NCI-H510A treated with DMSO at 0.1 percent for 48 hours (cell line): ENCODE results near the gene APOC1.
A peak's percentile ranks its signal among the peaks of the same experiment; 100 is the strongest.
"Not testable (repeated sequence)": the region's sequence is repeated elsewhere in the genome, so short reads cannot be mapped to it uniquely, and the experiment has no call there.

Experiments
- DNase-seq: peaks from one replicate; lab custom pipeline; 2025; lab: John Stamatoyannopoulos, UW

APOC1 gene

DNA sequence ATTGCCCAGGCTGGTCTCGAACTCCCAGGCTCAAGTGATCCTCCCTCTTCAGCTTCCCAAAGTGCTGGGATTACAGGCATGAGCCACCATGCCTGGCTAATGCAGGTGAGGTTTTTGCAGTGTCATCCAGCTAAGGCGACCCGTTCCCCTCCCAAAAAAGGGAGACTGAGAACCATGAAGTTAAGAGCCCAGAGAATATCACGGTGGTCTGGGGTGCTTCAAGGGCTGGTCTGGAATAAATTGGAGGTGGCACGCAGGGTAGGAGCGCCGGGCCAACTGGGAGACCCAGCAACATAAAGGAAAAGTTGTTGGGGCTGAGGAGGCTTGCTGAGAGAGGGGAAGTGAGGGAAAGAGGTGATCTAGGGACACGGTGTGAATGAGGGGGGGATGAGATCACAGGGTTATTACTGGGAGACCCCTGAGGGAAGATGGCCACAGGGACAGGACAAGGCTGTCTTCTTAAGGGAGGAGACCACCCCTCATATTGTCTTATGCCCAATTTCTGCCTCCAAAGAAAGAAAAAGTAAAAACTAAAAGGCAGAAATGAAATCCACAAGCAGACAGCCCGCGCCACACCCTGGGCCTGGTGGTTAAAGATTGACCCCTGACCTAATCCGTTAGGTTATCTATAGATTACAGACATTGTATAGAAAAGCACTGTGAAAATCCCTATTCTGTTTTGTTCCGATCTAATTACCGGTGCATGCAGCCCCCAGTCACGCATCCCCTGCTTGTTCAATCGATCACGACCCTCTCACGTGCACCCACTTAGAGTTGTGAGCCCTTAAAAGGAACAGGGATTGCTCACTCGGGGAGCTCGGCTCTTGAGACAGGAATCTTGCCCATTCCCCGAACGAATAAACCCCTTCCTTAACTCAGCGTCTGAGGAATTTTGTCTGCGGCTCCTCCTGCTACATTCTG lies 636 bp upstream of the APOC1 start:
- not testable (repeated sequence) for DNase-seq

DNA sequence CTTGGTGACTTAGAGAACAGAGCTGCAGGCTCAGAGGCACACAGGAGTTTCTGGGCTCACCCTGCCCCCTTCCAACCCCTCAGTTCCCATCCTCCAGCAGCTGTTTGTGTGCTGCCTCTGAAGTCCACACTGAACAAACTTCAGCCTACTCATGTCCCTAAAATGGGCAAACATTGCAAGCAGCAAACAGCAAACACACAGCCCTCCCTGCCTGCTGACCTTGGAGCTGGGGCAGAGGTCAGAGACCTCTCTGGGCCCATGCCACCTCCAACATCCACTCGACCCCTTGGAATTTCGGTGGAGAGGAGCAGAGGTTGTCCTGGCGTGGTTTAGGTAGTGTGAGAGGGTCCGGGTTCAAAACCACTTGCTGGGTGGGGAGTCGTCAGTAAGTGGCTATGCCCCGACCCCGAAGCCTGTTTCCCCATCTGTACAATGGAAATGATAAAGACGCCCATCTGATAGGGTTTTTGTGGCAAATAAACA lies 9.9 kb downstream of the APOC1 start:
- no peak for DNase-seq

DNA sequence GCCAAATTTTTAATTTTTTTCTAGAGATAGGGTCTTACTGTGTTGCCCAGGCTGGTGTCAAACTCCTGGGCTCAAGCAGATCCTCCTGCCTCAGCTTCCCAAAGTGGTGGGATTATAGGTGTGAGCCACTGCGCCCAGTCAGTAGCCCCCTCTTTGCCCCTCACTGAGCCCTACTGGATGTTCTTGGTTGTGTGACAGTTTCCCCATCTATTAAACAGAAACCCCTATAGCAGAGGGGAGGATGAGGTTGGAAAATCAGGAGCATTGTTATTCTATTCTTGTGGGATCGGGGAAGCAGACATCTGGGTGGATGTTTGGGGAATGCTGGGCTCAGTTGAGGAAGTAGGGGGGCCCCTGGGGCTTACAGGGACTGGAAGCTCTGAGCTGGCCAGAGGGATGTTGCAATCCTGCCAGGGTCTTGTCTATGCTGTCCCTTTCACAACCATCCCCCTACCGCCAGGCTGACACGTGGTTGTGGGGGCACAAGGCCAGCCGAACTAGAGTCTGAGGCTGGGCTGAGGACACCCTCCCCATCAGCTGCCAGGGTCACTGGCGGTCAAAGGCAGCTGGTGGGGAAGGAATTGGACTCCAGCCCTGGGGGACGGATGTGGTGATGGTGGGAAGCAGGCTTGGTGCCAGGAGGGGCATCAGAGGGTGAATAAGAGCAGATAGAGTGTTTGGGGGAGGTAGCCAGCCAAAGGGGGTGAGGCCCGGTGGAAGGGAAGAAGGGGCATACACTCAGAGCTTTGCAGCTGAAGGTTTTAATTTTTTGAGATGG lies 10.9 kb downstream of the APOC1 start:
- no peak for DNase-seq

DNA sequence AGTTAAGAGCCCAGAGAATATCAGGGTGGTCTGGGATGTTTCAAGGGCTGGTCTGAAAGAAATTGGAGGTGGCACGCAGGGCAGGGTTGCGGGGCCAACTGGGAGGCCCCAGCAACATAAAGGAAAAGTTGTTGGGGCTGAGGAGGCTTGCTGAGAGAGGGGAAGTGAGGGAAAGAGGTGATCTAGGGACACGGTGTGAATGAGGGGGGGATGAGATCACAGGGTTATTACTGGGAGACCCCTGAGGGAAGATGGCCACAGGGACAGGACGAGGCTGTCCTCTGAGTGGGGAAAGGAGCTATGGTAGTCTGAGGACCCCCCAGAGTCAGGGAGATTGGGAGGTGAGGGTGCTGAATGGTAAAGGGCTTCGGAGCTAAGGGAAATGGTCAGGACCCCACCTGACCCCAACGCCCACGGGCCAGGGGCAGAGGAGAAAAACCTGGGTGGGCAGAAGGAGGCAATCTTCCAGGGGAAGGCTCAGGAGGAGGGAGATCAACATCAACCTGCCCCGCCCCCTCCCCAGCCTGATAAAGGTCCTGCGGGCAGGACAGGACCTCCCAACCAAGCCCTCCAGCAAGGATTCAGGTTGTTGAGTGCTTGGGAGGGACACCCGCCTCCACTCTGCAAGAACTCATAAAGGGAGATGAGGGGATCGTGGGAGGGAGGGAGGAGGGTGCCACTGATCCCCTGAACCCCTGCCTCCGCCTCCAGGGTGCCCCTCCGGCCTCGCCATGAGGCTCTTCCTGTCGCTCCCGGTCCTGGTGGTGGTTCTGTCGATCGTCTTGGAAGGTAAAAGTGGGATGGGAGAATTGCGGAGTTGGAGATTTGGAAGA lies 12.1 kb downstream of the APOC1 start:
- not testable (repeated sequence) for DNase-seq

DNA sequence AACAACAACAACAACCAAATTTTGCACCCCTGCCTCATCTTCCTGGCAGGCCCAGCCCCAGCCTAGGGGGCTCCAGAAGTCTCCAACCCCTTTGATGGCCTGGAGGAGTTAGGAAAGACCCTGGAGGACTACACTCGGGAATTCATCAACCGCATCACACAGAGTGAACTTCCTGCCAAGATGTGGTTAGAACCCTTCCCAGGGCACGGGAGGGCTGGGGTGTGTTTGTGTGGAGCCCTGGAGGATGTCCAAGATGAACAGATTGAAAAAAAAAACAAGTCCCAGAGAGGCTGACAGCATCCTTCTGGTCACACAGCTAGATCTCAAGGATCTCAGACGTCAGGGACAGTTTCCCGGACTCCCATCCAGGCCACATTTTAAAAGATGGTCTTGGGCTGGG lies 13.3 kb downstream of the APOC1 start:
- DNase-seq: no peak

DNA sequence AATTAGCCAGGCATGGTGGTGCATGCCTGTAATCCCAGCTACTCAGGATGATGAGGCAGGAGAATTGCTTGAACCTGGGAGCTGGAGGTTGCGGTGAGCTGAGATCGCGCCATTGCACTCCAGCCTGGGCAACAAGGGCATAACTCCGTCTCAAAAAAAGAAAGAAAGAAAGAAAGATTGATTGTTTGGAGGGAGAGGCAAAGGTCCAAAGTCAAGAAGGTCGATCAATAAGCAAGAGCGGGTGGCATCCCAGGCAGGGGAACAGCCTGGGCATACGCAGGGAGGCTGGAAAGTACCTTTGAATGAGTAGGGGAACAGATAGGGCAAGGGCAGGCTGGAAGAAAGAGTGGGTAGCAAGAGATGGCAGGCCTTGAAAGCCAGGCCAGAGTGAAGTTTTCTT lies 15.7 kb downstream of the APOC1 start:
- DNase-seq: no peak

DNA sequence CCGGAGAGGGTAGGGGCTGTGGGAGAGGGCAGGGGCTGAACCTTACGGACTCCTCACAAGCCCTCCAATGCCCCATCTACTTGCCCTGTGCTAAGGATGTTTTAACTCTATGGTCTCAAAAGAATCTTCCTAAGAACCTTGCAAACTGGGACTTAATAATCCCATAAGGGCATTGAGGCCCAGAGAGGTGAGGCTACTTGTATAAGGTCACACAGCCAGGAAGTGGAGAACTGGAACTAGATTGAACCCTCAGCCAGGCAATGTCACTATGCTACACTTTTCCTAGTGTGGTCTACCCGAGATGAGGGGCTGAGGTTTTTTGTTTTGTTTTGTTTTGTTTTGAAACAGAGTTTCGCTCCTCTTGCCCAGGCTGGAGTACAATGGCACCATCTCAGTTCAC lies 17.1 kb downstream of the APOC1 start:
- DNase-seq: no peak

DNA sequence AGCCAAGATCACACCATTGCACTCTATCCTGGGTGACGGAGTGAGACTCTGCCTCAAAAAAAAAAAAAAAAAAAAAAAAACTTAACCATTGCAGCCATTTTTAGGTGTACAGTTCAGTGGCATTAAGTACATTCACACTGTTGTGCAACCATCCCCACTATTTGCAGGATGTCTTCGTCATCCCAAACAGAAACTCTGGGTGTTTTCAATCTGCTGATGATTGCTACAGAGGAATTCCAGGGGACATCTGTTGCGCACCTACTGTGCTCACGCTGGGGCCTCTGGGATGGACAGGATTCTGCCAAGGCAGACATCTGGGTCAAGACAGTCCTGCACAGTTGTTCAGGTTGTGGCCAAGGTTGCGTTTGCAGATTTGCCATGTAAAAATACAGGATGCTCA lies 25.3 kb downstream of the APOC1 start:
- DNase-seq: no peak

DNA sequence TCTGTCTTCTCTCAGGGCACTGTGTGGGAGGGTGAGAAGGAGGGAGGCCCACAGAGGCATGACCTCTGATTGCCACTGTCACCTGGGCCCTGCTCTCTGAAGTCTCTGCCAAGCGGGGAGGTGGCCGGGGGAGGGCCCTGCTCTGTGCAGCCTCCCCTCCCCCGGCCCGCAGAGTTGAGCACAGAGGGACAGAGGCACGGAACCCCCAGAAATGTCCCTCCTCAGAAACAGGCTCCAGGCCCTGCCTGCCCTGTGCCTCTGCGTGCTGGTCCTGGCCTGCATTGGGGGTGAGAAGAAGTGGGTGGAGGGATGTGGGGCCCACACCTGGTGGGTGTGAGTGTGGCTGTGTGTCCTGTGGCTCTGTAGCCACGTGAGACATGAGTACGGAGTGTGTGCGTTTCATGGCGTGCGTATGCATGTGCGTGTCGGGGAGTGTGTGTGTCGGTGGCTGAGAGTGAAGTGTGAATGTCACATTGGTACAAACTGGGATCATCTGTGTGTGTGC lies 27.7 kb downstream of the APOC1 start, which contains the start of gene APOC4:
Gene APOC4, plus strand, starts transcription at position 171 of the 505 bp plus-strand sequence. Its CDS starts 41 bp downstream, at position 212.
- DNase-seq: no peak

DNA sequence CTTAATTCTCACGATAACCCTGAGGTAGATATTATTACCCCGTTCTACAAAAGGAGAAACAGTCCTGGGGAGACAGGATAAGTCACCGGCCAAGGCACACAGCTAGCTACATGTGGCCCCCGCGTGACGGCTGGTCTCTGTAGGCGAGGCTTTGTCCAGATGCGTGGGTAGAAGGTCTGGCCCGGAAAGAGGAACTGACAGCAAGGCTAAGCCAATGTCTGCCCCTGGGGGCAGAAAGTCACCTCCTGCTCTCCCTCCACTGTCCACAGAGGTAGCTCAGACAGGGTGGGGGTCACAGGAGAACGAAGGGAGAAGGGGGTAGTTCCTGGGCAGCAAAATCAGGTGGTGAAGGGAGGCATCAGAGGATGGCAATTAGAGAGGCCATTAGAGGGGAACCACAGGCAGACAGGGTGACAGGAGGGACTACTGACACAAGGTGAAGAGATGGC lies 29.4 kb downstream of the APOC1 start:
- no peak for DNase-seq

DNA sequence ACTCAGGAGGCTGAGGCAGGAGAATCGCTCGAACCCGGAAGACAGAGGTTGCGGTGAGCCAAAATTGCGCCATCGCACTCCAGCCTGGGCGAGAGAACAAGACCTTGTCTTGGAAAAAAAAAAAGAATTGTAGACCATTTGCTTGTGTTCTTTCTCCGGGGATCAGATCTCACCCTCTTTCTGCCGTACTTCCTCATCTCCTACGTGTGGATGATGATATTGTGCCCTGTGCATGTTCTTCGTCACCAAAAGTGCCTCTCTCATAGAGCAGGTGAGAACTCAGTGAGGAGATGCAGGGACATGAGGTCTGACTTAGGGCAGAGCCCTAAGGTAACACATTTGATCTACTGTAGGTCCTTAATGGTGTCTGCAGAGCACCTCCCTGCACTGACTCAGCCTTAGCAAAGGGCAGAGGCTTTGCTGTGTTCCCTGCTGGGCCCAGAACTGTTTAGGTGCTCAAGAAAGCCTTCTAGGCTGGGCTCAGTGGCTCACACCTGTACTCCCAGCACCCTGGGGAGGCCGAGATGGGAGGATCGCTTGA lies 32.7 kb downstream of the APOC1 start:
- no peak for DNase-seq

DNA sequence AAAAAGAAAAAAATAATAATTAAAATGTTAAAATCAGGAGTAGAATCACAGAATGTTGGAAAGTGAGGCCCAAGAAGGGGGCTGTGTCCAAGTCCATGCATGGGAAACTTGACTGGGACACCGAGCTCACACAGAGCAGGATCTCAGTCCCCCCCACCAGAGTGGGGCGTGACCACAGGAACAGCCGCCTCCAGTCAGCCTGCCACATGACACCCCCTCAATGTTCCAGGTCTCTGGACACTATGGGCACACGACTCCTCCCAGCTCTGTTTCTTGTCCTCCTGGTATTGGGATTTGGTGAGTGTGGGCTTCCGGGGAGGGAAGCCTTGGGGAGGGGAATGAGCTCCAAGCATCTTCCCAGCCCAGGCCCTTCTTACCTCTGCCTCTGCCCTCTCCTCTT lies 33.8 kb downstream of the APOC1 start:
- DNase-seq: no peak

DNA sequence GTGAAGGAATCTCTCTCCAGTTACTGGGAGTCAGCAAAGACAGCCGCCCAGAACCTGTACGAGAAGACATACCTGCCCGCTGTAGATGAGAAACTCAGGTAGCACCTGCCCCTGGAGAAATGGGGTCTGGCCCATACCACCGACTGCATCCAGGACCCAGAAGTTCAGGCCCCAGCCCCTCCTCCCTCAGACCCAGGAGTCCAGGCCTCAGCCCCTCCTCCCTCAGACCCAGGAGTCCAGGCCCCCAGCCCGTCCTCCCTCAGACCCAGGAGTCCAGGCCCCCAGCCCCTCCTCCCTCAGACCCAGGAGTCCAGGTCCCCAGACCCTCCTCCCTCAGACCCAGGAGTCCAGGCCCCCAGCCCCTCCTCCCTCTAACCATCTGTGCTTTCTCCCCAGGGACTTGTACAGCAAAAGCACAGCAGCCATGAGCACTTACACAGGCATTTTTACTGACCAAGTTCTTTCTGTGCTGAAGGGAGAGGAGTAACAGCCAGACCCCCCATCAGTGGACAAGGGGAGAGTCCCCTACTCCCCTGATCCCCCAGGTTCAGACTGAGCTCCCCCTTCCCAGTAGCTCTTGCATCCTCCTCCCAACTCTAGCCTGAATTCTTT lies 34.5 kb downstream of the APOC1 start:
- no peak for DNase-seq

DNA sequence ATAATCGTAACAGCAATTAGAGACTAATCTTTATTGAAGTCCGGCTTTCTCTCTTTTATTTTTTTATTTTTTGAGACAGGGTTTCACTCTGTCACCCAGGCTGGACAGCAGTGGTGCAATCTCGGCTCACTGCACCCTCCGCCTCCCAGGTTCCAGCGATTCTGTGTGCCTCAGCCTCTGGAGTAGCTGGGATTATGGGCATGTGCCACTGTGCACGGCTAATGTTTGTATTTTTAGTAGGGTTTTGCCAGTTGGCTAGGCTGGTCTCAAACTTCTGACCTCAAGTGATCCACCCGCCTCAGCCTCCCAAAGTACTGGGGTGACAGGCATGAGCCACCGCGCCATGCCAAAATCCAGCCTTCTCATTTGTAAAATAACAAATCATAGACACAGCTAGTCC lies 35.1 kb downstream of the APOC1 start:
- no peak for DNase-seq

DNA sequence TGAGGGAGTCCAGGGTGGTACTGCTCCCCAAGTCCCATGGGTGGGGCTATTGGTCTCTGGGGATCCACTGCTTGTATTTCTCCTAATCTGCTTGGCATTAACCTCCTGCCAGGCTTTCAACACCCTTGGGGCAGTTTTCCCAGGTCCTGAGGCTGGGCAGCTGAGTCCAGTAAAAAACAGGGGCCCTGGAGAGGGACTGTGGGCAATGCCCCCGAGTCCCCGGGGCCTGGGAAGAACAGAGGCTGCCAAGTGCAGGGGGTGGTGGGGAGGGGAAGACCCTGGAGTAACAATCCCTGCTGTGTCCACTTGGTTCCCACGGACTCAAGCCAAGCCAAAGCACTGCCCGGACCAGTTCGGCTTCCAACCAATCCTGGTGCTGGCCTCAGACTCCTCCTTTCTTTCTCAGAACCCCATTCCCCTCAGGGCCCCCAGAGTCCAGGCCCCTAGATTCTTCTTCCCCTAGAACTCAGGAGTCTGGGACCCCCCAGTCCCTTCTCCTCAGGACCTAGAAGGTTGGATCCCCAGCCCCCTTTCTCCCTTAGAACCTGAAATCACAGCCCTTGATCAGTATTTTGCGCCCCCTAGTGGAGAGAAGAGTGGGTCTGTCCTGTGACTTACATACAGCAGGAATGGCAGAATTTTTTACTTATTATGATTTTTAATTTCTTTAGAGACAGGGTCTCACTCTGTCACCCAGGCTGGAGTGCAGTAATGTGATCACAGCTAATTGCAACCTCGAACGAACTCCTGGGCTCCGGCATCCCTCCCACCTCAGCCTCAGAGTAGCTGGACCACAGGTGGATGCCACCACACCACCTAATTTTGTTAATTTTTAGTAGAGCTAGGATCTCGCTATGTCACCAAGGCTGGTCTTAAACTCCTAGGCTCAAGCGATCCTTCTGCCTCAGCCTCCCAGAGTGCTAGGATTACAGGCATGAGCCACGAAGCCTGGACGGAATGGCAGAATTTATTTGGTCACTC lies 37.1 kb downstream of the APOC1 start:
- DNase-seq: peak; percentile 73

DNA sequence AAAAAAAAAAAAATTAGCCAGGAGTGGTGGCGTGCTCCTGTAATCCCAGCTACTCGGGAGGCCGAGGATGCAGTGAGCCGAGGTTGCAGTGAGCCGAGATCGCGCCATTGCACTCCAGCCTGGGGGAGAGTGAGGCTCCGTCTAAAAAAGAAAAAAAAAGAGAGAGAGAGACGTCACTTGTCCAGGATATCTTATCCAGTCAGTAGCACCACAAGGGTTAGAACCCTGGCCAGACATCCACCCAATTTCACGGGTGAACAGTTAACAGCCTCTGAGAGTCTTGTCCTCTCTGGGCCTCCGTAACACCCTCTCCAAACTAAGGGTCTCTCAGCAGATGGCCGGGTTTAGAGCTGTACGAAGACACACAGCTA lies 39.9 kb downstream of the APOC1 start:
- DNase-seq: no peak

DNA sequence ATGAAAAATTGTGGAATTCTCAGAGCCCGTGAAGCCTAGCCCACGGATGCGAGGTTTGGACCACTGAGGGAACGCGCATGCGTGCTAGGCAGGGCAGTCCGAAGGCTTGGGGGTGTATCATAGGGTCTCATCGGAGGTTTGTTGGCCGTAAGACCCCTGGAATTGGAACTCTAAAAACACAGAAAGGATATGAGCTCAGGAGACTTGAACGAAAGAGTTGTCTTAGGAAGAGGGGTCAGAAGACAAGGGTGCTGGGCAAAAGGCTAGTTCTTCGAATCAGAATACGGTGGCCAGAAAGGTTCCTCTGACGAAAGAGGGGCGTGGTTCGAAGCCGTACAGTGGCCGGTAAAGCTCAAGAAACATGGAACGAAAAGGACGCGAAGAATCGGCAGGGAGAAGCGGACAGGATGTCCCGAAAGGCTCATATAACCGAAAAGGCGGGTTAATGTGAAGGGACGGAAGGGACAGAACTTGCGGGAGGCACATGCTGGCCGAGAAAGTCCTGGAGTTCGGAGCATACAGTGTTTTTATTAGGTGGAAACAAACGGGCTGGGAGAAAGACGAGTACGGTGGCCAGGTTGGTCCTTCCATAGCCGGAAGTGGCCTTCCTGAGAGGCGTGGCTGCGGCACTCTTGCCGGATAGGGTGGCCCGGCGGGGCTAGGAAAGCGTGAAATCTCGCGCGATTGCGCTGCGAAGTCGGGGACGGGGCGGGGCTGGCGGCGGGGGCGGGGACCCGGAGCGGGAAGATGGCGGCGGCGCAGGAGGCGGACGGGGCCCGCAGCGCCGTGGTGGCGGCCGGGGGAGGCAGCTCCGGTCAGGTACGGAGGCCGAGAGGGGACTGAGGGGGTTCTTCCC lies 40.5 kb downstream of the APOC1 start, which contains the start of gene CLPTM1:
Gene CLPTM1, plus strand, starts transcription at position 732 of the 856 bp plus-strand sequence. Its CDS starts 16 bp downstream, at position 748.
- DNase-seq: peak; percentile 97
